Heart right ventricle (tissue), 16 donors: Measurements from ENCODE around the gene ACMSD. TPM values are rescaled to one million over a fixed set of nuclear protein-coding genes. Genes with fewer than 3 reads are reported as not detected.
"Not testable (repeated sequence)": the region's sequence is repeated elsewhere in the genome, so short reads cannot be mapped to it uniquely, and the experiment has no call there.

ENCODE experiments used
- ATAC-seq, 8 donors: fragments of 200-7000 bp; cut with Tn5 transposase; one replicate each; pipeline ENCODE4 v1.9.1; 2020; ENCODE audit warnings: mild to moderate bottlenecking in 8 of 8, moderate library complexity in 8 of 8, moderate number of reproducible peaks in 1 of 8
- DNase-seq, 2 donors: peaks; one replicate each; pipeline ENCODE4 v3.0.0-alpha.2; 2020
- H3K27ac ChIP-seq, 10 donors: fragments of 200-600 bp; sonication (generic) in 2 of 10; one replicate each; pipeline versions ENCODE4 v1.5.0 to v1.8.0; 2020 to 2022; ENCODE audit warnings: mild to moderate bottlenecking in 3 of 10
- H3K27me3 ChIP-seq, 7 donors: fragments of 200-600 bp; one replicate each; pipeline ENCODE4 v1.8.0; 2021 to 2022; ENCODE audit warnings: mild to moderate bottlenecking in 2 of 7
- H3K36me3 ChIP-seq, 9 donors: fragments of 200-600 bp; sonication (generic) in 1 of 9; one replicate each; pipeline versions ENCODE4 v1.5.0 to v1.8.0; 2020 to 2022; ENCODE audit warnings: mild to moderate bottlenecking in 2 of 9
- H3K4me1 ChIP-seq, 9 donors: fragments of 200-600 bp; sonication (generic) in 1 of 9; one replicate each; pipeline versions ENCODE4 v1.5.0 to v1.8.0; 2020 to 2022; ENCODE audit warnings: mild to moderate bottlenecking in 4 of 9
- H3K4me3 ChIP-seq, 10 donors: fragments of 200-600 bp; sonication (generic) in 2 of 10; one replicate each; pipeline versions ENCODE4 v1.5.0 to v1.8.0; 2020 to 2022; ENCODE audit warnings: mild to moderate bottlenecking in 7 of 10, moderate library complexity in 2 of 10
- H3K9me3 ChIP-seq, 11 donors: fragments of 200-600 bp in 10 of 11; sonication (generic) in 2 of 11; one replicate each; pipeline versions ENCODE4 v1.5.0 to v1.8.0; 2013 to 2022; ENCODE audit warnings: mild to moderate bottlenecking in 2 of 11, control low read depth in 1 of 11, moderate library complexity in 1 of 11
- CTCF ChIP-seq, 9 donors: fragments of 200-600 bp; sonication (generic) in 2 of 9; IDR thresholded peaks; one replicate each; pipeline versions ENCODE4 v1.5.0 to v1.8.0; 2021 to 2022; ENCODE audit warnings: antibody characterized with exemption in 9 of 9, mild to moderate bottlenecking in 5 of 9, moderate library complexity in 1 of 9
- WGBS, 2 donors: extraction: QIAGEN DNeasy Blood & Tissue Kit; methylation state at CpG; one replicate each; pipeline ENCODE4 v1.1.7; 2013; ENCODE audit warnings: inconsistent platforms in 1 of 2; 5-methylcytosine and 5-hydroxymethylcytosine counted together
- intact Hi-C, 10 donors: fragments of 100-400 bp; cut with DNase I; formaldehyde crosslinking; loops; one replicate each; pipeline versions ENCODE4 v1.11.1 to v1.14.2; 2022
- polyA plus RNA-seq, 2 donors: library from polyadenylated mRNA; stranded (reverse); fragments of 200-250 nt; gene quantifications; one replicate each; pipeline ENCODE4 v1.2.3, GENCODE V29; 2013
- total RNA-seq, 10 donors: library from RNA; stranded (reverse); fragmentation: NEBNext Ultra II Directional in 3 of 10; extraction: Animal tissue kit (Norgen Biotek cat#: 25700) in 3 of 10; gene quantifications; one replicate each; pipeline versions ENCODE4 v1.2.1 to v1.2.4, GENCODE V29; 2021 to 2023
- donor health status: Arrhythmogenic right ventricular cardiomyopathy.
- donor health status: ischemic (EF 13 %, LVEDD 7.1; RV severe dilation, severe dysfunction).
- donor health status: healthy with polysubstance abuse.
- donor health status: DM: no; HTN: yes; CAD: no.
- donor health status: DM: no; HTN: no; CAD: no.
- donor health status: ischemic (EF 25% LVEDD 6.9; RV normal size, moderate dysfunction).
- donor health status: ischemic (EF 25% LVEDD 5.7; RV mildly dilated, moderate dysfunction).
- donor health status: healthy.
- donor health status: DM: yes; HTN: yes; CAD: no.
- donor health status: Ischemic cardiomyopathy.
- donor health status: ischemic (EF 35%, LVEDD 5.7; RV mildly dilated, moderate dysfunction).
- donor health status: nonischemic (EF 11% LVEDD 7.7; RV severe dilation, severe dysfunction).
- donor health status: DM: yes; HTN: yes; CAD: no.
- donor health status: PGD.
- donor health status: ischemic (EF 29% LVEDD 5.4; RV normal size, mild dysfunction).
- donor health status: nonischemic (EF 23%, LVEDD 6.1; RV moderate dilation, normal function).

Gene ACMSD
- total and polyA plus RNA-seq, 12 donors: not detected

DNA sequence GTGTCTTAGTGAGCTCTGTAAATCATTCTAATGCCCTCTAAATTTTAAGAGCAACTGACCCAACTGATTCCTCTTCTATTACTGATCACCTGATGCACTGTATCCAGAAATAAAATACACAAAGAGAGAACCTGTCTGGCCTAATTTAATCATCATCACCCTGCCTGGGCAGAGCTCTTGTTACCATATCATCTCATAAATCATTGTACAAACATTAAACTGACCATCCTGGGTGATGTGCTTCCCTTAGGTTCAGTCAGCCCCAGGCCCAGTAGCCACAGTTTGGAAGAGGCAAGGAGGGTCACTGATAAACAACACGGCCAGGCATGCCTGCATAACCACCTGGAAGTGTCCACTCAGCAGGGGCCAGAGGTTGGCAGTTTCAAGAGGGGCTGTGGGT, 22.7 kb upstream of the ACMSD start:
- Histone ChIP-seq H3K4me1 (no peaks in the 10 kb centered on the region), H3K4me3 (no peak overlapping the region), H3K9me3 (peaks cover 0 to 28% (median 10%) of the 10 kb centered on the region in 11 donors), H3K36me3 (no peaks in the 10 kb centered on the region), H3K27me3 (no peaks in the 10 kb centered on the region), H3K27ac (no peak overlapping the region)
- TF ChIP-seq CTCF (IDR thresholded peaks at IDR 0.05): no peak
- no peak for ATAC-seq
- WGBS, 2 donors: 53 to 64% methylated on average over 1 of the region's 1 CpG
- no peak for DNase-seq
- intact Hi-C loops: no loop called here

DNA sequence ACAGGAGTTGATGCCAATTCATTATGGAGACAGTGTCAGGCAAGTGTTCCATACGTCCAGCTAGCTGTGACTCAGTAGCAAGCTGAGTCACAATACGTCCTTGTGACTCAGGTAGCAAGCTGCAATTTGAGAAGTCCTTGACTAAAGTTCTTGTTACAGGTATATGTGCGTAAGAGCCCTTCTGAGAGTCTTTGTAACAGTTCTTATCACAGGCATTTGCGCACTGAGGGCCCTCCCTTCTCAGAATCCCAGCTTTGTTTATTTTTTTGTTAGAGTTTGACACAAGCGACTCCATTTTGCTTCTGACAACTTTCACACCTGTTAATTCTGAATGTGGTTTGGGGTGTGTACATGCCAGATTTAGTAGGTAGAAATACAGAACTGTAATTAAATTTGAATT, 20.1 kb upstream of the ACMSD start:
- intact Hi-C loops: no loop called here
- WGBS, 2 donors: 87 to 93% methylated on average over 5 of the region's 5 CpGs
- ATAC-seq (no peak), DNase-seq (no peak)
- H3K27me3 ChIP-seq: no peaks in the 10 kb centered on the region
- TF ChIP-seq CTCF (IDR thresholded peaks at IDR 0.05): no peak
- H3K9me3 ChIP-seq: peaks cover 0 to 2% (median 0%) of the 10 kb centered on the region in 11 donors
- H3K4me1 ChIP-seq: no peaks in the 10 kb centered on the region
- no peak overlapping the region for H3K4me3 ChIP-seq
- H3K27ac ChIP-seq: no peak overlapping the region
- H3K36me3 ChIP-seq: no peaks in the 10 kb centered on the region

- ATAC-seq (no peak), DNase-seq (no peak)
- Histone ChIP-seq H3K9me3 (no peaks in the 10 kb centered on the region), H3K4me3 (no peak overlapping the region), H3K36me3 (no peaks in the 10 kb centered on the region), H3K4me1 (no peaks in the 10 kb centered on the region), H3K27me3 (no peaks in the 10 kb centered on the region), H3K27ac (no peak overlapping the region)
- 90 to 95% methylated on average over 2 of the region's 2 CpGs for WGBS, 2 donors
- TF ChIP-seq CTCF (IDR thresholded peaks at IDR 0.05): no peak
- intact Hi-C loops: no loop called here
Measured at GRCh38 chr2:134819334-134819733, 19.1 kb upstream of the ACMSD start.

DNA sequence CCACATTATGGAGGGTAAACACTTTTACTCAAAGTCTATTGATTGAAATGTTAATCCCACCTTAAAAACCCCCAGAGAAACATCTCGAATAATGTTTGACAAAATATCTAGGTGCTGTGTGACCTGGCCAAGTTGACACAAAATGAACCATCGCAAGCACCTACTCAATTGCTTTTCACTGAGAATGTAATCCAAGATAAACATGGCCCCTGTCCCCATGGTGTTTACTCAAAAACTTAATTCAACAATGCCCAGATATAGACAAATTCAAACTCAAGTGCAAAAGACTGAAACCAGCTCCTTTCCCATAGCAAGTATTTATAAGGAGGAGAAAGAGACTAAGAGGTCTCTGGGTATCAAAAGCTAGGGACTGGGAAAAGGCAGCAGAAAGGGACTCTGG, 15.0 kb upstream of the ACMSD start:
- ATAC-seq (no peak), DNase-seq (no peak)
- H3K36me3 ChIP-seq: no peaks in the 10 kb centered on the region
- H3K27ac ChIP-seq: no peak overlapping the region
- no peaks in the 10 kb centered on the region for H3K4me1 ChIP-seq
- no peaks in the 10 kb centered on the region for H3K9me3 ChIP-seq
- H3K4me3 ChIP-seq: no peak overlapping the region
- intact Hi-C loops: no loop called here
- whole genome bisulfite sequencing, 2 donors: 87 to 88% methylated on average over 2 of the region's 2 CpGs
- TF ChIP-seq CTCF (IDR thresholded peaks at IDR 0.05): no peak
- no peaks in the 10 kb centered on the region for H3K27me3 ChIP-seq

- H3K36me3 ChIP-seq: no peaks in the 10 kb centered on the region
- no peaks in the 10 kb centered on the region for H3K9me3 ChIP-seq
- no peak overlapping the region for H3K4me3 ChIP-seq
- no peaks in the 10 kb centered on the region for H3K27me3 ChIP-seq
- no peaks in the 10 kb centered on the region for H3K4me1 ChIP-seq
- WGBS, 2 donors: 82 to 83% methylated on average over 2 of the region's 2 CpGs
- intact Hi-C loops: no loop called here
- no peak overlapping the region for H3K27ac ChIP-seq
- no peak for TF ChIP-seq CTCF (IDR thresholded peaks at IDR 0.05)
- DNase-seq: no peak
- ATAC-seq: no peak
Measured at GRCh38 chr2:134823832-134824231, 14.6 kb upstream of the ACMSD start.

- 79 to 81% methylated on average over 8 to 13 of the region's 13 CpGs for WGBS, 2 donors
- H3K27ac ChIP-seq, H3K9me3 ChIP-seq, H3K4me3 ChIP-seq, H3K36me3 ChIP-seq, H3K27me3 ChIP-seq, ATAC-seq, intact Hi-C loops, H3K4me1 ChIP-seq, DNase-seq: not testable (repeated sequence)
Measured at GRCh38 chr2:134825716-134826115, 12.7 kb upstream of the ACMSD start.
